Omental fat pad (tissue), 4 donors: ENCODE results near the gene ZNF140. TPM values are rescaled to one million over a fixed set of nuclear protein-coding genes. Genes with fewer than 3 reads are reported as not detected.

Experiments used
- ATAC-seq: fragments of 150-250 bp; one replicate; pipeline ENCODE4 v1.9.1; 2016; ENCODE audit warnings: mild to moderate bottlenecking, moderate library complexity; ENCODE audit not compliant: low FRiP score
- DNase-seq: peaks from one replicate; pipeline ENCODE4 v3.0.0-alpha.2; 2019; ENCODE audit warnings: low spot score
- CTCF ChIP-seq, 3 donors: fragments of 450-650 bp; IDR thresholded peaks; one replicate each; pipeline ENCODE4 v1.5.1; 2016 to 2017; ENCODE audit warnings: antibody characterized with exemption in 3 of 3, mild to moderate bottlenecking in 3 of 3, moderate library complexity in 2 of 3
- total RNA-seq, 4 donors: library from RNA; depleted of rRNA; stranded (reverse); fragments of >200 nt; gene quantifications; one replicate each; pipeline ENCODE4 v1.1.0, GENCODE V29; 2016

The ZNF140 gene
- total RNA-seq, 4 donors from 2014 or later, result 12.3 to 21.4 (median 14.7) TPM

GRCh38 chr12:133083345-133083744 is 2.6 kb downstream of the ZNF140 start:
- no peak for TF ChIP-seq CTCF (IDR thresholded peaks at IDR 0.05)
- DNase-seq, result no peak
- no peak for ATAC-seq

- TF ChIP-seq CTCF (IDR thresholded peaks at IDR 0.05), result no peak
- no peak for DNase-seq
- no peak for ATAC-seq
These were observed 24.9 kb downstream of the ZNF140 start for GRCh38 chr12:133105620-133106019.

GRCh38 chr12:133106253-133106652 is 25.5 kb downstream of the ZNF140 start:
- TF ChIP-seq CTCF (IDR thresholded peaks at IDR 0.05), result no peak
- DNase-seq (no peak), ATAC-seq (no peak)

GRCh38 chr12:133107121-133107520 is 26.4 kb downstream of the ZNF140 start:
- ATAC-seq, result no peak
- no peak for DNase-seq
- no peak for TF ChIP-seq CTCF (IDR thresholded peaks at IDR 0.05)

- DNase-seq, result no peak
- no peak for ATAC-seq
- no peak for TF ChIP-seq CTCF (IDR thresholded peaks at IDR 0.05)
These were observed 27.4 kb downstream of the ZNF140 start for GRCh38 chr12:133108150-133108549.

GRCh38 chr12:133120385-133121191 is 39.9 kb downstream of the ZNF140 start:
- no peak for ATAC-seq
- TF ChIP-seq CTCF (IDR thresholded peaks at IDR 0.05), result no peak
- no peak for DNase-seq

- DNase-seq (no peak), ATAC-seq (no peak)
- TF ChIP-seq CTCF (IDR thresholded peaks at IDR 0.05), result no peak
These were observed 44.0 kb downstream of the ZNF140 start for GRCh38 chr12:133124674-133125073.
